GM21529 (cell line): ENCODE measurements around the gene EPHB6.

ENCODE experiments used
- ATAC-seq: cut with Tn5 transposase; IDR thresholded peaks from one replicate; pipeline ENCODE4 v1.9.1; 2021; ENCODE audit not compliant: unreplicated experiment

The EPHB6 gene

DNA sequence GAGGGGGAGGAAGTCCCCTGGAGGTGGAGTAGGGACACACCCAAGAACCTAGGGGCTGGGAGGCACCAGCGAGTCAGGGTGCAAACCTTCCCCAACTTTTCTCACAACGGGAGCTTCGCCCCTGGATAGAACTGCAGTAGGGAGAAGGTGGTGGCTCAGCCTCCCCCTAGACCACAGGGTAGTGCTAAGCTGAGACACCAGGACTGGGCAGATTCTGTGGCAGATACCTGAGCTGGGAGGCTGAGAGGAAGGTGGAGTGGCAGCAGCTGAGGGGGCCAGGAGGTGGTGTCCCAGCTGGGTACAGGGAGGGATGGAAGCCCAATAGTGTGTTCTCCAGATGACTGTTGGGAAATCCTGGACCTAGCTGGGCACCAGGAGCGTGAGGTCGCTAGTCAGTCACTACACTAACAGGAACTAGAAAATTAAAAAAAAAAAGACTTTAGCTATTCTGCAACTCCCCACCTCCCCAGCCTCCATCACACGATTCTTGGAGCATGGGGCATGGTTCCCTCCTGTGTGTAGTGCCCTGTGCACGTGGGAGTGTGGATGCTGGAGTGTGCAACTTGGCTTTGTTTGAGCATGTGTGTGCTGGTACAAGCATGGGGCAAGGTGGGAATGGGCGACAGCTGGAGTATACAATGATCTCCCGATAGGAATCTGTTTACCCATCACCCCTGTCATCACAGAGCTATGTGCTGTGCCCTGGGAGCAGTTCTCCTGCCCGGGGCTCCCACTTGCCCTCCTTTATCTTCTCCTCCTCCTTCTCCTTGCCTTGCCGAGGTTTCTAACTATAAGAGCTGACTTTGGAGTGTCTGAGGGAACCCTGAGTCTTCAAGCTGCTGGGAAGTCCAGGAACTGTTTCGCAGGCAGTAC, 39.5 kb downstream of the EPHB6 start:
- ATAC-seq, result no peak

DNA sequence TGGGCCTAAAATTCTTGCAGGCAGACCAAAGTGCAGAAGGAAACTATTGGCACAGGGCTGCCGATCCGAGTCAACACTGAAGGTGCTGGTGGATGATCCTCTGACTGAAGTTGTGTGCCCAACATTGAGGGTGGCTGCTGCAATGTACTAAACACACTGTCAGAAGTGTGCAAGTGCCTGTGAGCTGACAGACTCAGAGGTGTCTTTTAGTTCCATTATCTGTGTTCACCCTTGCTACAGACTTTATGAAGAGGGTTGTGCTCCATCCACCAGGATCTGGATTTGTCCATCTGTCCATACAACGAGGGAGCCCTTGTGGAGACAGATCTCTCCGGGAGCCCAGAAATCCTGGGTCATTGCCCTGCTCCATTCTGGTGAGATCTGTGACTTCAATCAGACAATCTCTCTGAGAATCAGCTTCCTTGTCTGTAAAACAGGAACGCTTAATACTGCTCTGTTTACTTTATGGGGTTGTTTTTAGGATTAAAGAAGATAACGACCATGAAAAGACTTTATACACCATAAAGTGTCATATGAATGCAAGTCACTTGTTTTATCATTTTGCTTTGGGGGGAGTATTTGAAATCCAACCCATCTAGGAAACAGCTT, 40.2 kb downstream of the EPHB6 start:
- no peak for ATAC-seq

- no peak for ATAC-seq
These were observed 41.3 kb downstream of the EPHB6 start for GRCh38 chr7:142896151-142896550.

- no peak for ATAC-seq
These were observed 42.0 kb downstream of the EPHB6 start for GRCh38 chr7:142896741-142897379.

DNA sequence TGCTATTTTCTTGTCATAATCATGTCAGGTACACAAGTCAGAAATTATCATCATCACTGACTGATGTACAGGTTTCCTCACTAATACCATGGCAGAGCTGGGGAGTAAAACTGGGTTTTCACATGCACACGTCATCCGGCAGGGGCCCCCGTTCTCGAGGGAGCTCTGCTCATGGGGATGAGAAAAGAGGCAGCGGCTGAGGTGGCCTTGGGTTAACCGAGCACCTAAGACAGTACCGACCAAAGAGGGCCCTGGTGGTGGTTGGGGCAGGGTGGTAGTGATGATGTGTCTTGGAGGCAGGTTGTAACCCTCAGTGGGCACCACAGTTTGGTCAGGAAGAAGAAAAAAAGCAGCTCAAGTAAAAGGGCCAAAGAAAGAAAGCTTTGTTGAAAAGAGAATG, 42.8 kb downstream of the EPHB6 start:
- ATAC-seq, result no peak

GRCh38 chr7:142898377-142899170, 43.7 kb downstream of the EPHB6 start:
- no peak for ATAC-seq

DNA sequence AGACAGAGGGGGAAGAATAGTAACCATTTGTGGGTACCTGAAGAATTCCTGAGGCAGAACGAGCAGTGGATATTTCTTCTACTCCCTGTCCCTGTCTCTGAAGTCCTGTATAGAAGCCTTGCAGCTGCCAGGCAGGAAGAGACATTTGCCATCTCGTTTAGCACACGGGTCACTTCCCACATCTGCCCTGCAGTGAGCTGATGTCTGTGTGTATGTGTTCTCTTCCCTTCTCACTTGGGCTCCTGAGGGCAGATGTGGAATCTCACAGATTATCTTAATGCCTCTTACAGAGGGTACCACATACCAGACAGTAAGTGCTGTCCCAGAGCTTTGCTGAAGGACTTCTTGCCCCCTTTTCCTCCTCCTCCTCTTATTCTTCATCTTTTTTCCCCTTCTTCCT, 44.8 kb downstream of the EPHB6 start:
- no peak for ATAC-seq

GRCh38 chr7:142901426-142902259, 46.8 kb downstream of the EPHB6 start:
- ATAC-seq, result no peak

- no peak for ATAC-seq
These were observed 49.3 kb downstream of the EPHB6 start for GRCh38 chr7:142904128-142904527.

- ATAC-seq, result no peak
These were observed 50.9 kb downstream of the EPHB6 start for GRCh38 chr7:142905759-142906158.

DNA sequence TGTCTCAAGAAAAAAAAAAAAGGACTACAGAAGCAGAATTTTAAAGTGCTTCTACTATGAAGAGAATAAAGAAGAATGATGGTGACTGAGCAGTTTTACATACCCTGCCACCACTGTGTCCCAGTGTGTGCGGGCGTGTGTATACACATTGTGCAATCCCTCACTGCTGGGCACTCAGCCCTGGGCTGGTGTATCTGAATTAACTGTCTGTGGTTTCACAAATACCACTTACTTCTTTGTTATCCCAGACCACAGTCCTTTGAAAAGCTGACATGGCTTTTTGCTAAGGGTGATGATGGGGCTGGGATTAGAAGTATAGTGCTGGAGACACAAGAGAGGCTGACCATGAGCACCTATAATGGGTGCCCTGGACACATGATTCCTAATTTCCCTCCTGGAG, 51.8 kb downstream of the EPHB6 start:
- no peak for ATAC-seq

DNA sequence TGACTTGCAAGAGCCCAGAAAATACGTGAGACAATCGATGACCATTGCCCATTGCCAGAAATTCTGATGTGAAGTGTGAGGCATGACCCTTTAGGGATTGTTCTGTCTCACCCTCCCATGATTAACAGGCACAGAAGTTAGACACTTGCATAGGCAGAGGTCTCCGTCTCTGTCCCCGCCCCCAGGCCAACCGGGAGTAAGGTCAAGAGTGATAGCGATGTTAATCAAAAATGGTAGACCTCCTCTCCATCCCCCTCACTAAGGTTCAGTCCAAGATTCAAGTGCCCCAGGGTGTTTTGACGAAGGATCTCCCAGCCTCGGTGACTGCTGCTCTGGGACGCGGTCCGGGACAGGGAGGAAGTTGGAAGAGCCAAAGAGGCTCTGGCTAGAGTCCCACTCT, 53.4 kb downstream of the EPHB6 start:
- no peak for ATAC-seq

GRCh38 chr7:142908921-142909890, 54.3 kb downstream of the EPHB6 start:
- no peak for ATAC-seq

DNA sequence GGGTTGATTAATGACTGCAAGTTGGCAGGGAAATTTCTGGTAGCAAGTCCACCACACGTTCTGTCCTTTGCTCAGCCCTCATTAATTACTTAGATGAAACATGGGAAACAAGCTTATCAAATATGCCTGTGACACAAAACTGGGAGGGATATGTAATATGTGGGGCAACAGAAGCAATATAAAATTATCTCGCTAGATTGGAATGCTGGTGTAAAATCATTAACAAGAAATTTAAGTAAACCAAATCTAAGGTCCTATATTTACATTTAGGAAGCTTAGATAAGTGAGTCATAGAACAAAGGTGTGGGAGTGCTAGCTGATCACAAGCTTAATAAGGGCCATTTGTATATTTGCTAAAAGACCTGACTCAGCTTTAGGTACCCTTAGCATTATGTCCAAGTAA, 55.2 kb downstream of the EPHB6 start:
- ATAC-seq, result no peak

DNA sequence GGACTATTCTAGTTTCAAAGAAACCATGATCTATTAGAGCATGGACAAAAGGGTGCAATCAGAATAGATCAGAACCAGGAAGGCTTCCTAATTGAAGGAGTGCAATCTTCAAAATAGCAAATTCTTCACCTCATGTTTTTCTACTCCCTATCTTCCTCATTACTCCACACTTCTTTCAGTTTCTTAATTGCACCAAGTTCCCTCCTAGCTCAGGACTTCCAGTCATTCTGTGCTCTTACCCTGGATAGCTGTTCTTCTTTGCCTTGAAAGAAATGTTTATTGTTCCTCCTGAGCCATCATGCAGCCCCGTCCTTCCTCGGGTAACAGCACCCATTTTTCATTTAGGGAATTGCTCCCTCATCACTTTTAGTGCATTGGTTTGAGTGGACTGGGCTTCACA, 55.6 kb downstream of the EPHB6 start:
- no peak for ATAC-seq

GRCh38 chr7:142913051-142913450, 58.2 kb downstream of the EPHB6 start:
- ATAC-seq, result no peak

- ATAC-seq, result no peak
These were observed 58.7 kb downstream of the EPHB6 start for GRCh38 chr7:142913566-142913965.

DNA sequence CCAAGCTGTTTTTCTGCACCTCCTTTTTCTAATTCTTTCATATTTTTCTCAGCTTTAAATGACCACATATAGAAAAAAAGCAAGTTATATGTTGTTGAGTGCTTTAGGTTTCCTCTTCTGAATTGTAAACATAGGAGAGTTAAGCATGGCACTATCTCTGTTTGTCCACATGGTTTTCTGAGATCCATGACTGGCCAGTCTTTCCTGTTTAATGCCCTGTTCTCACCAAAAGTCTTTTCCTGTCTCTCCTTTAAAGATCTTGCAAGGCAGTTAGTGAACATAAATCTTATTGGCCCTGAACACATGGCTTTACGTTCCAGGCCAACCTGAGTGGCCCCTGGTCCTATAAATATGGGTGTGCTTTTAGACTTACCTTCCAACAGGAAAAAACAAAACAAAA, 59.2 kb downstream of the EPHB6 start:
- no peak for ATAC-seq

- no peak for ATAC-seq
These were observed 60.4 kb downstream of the EPHB6 start for GRCh38 chr7:142915315-142915714.
